ENCODE results near the gene NECAB3.

The NECAB3 gene

GRCh38 chr20:33621717-33622400 is 52.4 kb downstream of the NECAB3 start:
- no peak for DNase-seq (ENCODE audit: low read depth in 2 of 2)

GRCh38 chr20:33612001-33612400 is 62.2 kb downstream of the NECAB3 start:
- no peak for DNase-seq (ENCODE audit: low read depth in 2 of 2)

GRCh38 chr20:33611106-33611505 is 63.1 kb downstream of the NECAB3 start:
- DNase-seq (ENCODE audit: low read depth in 2 of 2): no peak

- DNase-seq (ENCODE audit: low read depth in 2 of 2): no peak
Measured at GRCh38 chr20:33609504-33609903, 64.7 kb downstream of the NECAB3 start.
